ENCODE data around the gene LMBRD1.
"Not testable (repeated sequence)": the region's sequence is repeated elsewhere in the genome, so short reads cannot be mapped to it uniquely, and the experiment has no call there.

The LMBRD1 gene

DNA sequence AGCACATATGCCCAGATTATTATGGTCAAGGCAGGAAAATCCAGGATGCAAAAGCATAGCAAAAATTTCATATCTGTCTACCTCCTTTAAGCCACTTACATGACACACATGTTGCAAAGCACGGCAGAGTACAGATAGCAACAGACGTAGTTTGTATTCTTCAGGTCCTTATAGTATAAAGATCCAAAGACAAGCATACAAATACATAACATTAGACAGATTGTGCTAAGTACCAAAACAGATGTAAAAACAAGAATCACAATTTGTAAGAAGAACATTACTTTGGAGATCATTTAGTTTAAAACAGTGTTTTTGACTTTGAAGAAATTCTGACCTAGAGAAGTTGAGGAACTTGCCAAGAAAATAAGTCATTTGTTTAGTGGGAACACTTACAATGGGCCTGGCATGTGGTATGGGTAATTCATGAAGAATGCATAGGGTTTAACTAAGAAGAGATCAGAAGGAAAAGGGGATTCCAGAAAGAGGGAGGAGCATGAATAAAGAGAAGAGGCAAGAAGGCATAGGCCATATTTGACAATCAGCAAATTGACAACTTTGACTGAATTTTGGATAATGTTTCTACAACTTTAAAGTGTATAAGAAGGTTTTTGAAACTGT lies 30.6 kb upstream of the LMBRD1 start:
- TF ChIP-seq, protein P1, sequence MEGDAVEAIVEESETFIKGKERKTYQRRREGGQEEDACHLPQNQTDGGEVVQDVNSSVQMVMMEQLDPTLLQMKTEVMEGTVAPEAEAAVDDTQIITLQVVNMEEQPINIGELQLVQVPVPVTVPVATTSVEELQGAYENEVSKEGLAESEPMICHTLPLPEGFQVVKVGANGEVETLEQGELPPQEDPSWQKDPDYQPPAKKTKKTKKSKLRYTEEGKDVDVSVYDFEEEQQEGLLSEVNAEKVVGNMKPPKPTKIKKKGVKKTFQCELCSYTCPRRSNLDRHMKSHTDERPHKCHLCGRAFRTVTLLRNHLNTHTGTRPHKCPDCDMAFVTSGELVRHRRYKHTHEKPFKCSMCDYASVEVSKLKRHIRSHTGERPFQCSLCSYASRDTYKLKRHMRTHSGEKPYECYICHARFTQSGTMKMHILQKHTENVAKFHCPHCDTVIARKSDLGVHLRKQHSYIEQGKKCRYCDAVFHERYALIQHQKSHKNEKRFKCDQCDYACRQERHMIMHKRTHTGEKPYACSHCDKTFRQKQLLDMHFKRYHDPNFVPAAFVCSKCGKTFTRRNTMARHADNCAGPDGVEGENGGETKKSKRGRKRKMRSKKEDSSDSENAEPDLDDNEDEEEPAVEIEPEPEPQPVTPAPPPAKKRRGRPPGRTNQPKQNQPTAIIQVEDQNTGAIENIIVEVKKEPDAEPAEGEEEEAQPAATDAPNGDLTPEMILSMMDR (IDR thresholded peaks at IDR 0.05), result no peak

DNA sequence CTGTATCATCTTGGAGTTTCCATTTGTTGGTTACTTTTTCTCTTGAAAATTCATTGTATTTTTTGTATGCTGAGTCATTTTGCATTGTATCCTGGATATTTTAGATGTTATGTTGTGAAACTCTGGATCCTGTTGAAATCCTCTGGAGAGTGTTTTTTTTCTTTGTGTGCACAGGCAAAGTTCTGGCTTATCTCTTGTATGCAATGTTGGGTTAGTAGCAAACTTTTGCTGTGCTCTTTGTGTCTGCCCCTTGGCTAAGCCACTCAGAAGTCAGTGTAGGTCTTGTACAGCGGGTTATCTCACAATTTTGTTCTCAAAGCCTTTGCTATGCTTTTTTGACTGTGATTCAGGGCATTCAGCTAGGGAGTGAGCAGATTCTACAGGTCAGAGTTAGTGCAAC lies 29.1 kb upstream of the LMBRD1 start:
- no peak for DNase-seq (ENCODE audit: low spot score)
- Histone ChIP-seq H3K27ac (no peak overlapping the region), H3K4me3 (no peak overlapping the region)
- TF ChIP-seq, protein P1 (IDR thresholded peaks at IDR 0.05), result no peak

More for the DNA sequence above, 30.6 kb upstream of the LMBRD1 start:
- DNase-seq (ENCODE audit: low spot score), result no peak
- Histone ChIP-seq H3K27ac (no peak overlapping the region), H3K4me3 (no peak overlapping the region)

DNA sequence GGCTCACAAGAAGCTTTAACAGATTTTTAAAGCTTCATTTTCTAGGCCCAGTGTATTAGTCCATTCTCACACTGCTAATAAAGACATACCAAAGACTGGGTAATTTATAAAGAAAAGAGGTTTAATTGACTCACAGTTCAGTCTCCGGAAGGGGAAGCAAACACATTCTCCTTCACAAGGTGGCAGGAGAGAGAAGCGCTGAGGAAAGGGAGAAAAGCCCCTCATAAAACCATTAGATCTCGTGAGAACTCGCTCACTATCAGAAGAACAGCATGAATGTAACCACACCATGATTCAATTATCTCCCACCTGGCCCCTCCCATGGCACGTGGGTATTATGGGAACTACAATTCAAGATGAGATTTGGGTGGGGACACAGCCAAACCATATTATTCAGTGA lies 27.5 kb upstream of the LMBRD1 start:
- not testable (repeated sequence) for DNase-seq (ENCODE audit: low spot score); H3K27ac ChIP-seq; H3K4me3 ChIP-seq

DNA sequence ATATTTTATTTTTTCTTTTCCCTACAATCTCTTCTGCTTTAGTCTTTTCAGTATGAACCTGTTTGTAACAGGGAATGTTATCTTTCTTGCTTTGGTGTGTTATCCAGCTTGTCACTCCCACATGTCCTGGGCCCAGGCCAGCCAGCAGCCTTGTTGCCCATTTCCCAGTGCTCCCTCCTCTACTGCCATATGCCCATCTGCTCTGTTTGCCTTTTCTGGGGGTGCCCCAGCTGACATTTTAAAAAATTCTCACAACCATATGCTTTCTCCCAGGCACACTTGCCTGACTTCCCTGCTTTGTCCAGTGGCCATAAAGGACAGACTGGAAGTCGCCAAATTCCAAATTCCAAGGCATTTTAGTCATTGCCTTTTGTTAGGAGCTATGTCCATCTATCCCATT lies 23.6 kb upstream of the LMBRD1 start:
- Histone ChIP-seq H3K27ac (no peak overlapping the region), H3K4me3 (no peak overlapping the region)
- no peak for DNase-seq (ENCODE audit: low spot score)
- TF ChIP-seq, protein P1 (IDR thresholded peaks at IDR 0.05), result no peak

DNA sequence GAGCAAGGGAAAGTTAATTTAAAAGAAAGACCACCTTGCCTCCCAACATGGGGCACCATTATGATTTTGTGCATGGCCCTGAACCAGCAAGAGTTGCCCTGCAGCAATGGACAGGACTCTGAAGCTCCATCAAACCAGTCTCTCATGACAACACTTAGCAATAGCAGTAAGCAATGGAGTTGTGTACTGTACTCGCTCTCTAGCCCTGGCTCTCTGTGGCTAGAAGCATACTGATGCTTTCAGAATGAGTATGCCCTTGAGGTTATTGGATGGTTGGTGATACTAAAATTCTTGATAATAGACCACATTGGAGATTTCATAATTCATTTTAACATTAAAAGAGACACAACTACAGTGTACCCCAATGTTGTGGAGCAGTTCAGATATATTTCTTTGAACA lies 23.2 kb upstream of the LMBRD1 start:
- no peak overlapping the region for H3K27ac ChIP-seq
- TF ChIP-seq, protein P1 (IDR thresholded peaks at IDR 0.05), result no peak
- DNase-seq (ENCODE audit: low spot score), result no peak
- H3K4me3 ChIP-seq, result no peak overlapping the region

DNA sequence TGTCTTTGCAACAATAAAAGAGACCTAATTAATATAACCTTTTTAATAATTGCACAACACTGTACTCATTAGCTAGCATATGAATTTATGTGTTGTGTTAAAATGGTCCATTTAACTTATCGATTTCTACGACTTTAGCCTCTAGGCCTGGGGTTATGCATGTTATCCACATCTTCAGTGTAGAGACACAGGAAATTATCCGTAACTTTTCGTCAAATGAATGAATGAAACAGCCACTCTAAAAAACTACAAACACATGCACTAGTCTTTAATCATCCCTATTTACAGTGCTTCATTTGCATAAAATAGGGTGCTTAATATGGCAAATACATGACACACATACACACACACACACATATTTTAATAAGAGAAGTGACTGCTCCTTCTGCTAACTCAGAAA lies 22.3 kb upstream of the LMBRD1 start:
- no peak overlapping the region for H3K27ac ChIP-seq
- H3K4me3 ChIP-seq, result no peak overlapping the region
- no peak for DNase-seq (ENCODE audit: low spot score)
- TF ChIP-seq, protein P1 (IDR thresholded peaks at IDR 0.05), result no peak

DNA sequence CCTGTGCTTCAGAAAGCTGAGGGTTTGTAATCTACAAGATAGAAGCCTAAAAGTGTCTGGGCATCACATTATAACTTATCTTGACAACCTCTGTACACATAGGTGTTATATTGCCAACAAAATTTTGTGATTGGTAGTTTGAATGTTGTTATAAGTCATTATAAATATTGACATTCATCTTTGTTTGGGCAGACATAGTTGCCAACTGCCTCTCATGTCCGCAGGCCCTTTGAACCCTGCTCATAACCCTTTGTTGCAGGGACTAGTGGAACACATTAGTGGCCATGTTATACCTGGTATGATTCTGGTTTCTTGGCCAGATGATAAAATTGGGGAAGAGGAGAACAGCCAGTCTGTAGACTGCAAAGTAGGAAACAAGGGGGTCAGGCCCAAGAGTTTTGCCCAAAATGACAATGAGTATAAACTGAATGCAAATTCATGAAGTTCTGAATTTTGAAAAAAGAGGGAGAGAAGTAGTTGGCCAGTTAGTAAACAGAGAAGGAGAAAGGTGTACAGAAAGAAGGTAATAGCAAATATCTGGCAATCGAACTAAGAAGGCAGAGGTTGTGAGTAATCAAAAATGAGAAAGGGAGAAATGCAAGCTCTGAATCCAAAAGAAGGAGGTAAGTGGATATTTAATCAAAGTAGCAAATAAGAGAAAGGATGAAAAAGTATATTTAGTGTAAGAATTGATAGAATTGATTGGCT lies 21.6 kb upstream of the LMBRD1 start:
- Histone ChIP-seq H3K4me3 (no peak overlapping the region), H3K27ac (no peak overlapping the region)
- TF ChIP-seq, protein P1 (IDR thresholded peaks at IDR 0.05), result no peak
- DNase-seq (ENCODE audit: low spot score), result no peak

All from coronary artery (tissue), 2 donors.